ENCODE data around the gene RASSF8. TPM values are rescaled to one million over a fixed set of nuclear protein-coding genes. Genes with fewer than 3 reads are reported as not detected.
A peak's percentile ranks its signal among the peaks of the same experiment; 100 is the strongest.

RASSF8 gene
- total and polyA plus RNA-seq, 9 of the 15 experiments (the other 6 are each of a cell fraction or from before 2014, with no cell fraction given): 0.01 to 0.36 (median 0.12) TPM; not detected in 1

- DNase-seq (ENCODE audit: extremely low read depth in 1 of 4, low spot score in 3 of 4): no peak
- BruUV-seq (replicated peaks): no TSS peak
- no peak for TF ChIP-seq PYGO2 (tag; IDR thresholded peaks at IDR 0.05)
- 0 out of 2 replicates have a peak, but pooled peaks have one; percentile 29 for TF ChIP-seq EZH2 (IDR thresholded peaks at IDR 0.05; ENCODE audit: borderline replicate concordance, low read depth, low read length)
- TF ChIP-seq CBX2 (IDR thresholded peaks at IDR 0.05; ENCODE audit: insufficient read depth, low read length, poor library complexity, severe bottlenecking): peak; percentile 47
- 19% methylated on average over 15 of the region's 15 CpGs for WGBS (ENCODE audit: insufficient coverage, low coverage, missing lambda C conversion rate)
- Histone ChIP-seq H4K20me1 (replicated peaks; ENCODE audit: control insufficient read depth, insufficient read depth, low read length) (no peaks in the 10 kb centered on the region; the same call in 1 of the 2 replicates), H3K4me3 (no peak overlapping the region), H3K9me3 (replicated peaks; ENCODE audit: control insufficient read depth, insufficient read depth, low read depth, low read length) (no peaks in the 10 kb centered on the region), H3K4me2 (ENCODE audit: insufficient read depth, low read length) (no peak overlapping the region), H3K4me1 (replicated peaks in 1 of 2; ENCODE audit: control insufficient read depth in 2 of 2, insufficient read depth in 2 of 2, low read length in 2 of 2) (peaks cover 6 to 23% of the 10 kb centered on the region in 2 experiments), H3K36me3 (ENCODE audit: control insufficient read depth, insufficient read depth, low read length) (no peaks in the 10 kb centered on the region), H3K27ac (ENCODE audit: extremely low read depth, low read depth, low read length) (no peak overlapping the region), H3K9ac (ENCODE audit: insufficient read depth in 1 of 2, low read depth in 2 of 2, low read length in 2 of 2) (no peak overlapping the region), H2AFZ (ENCODE audit: low read depth, low read length) (no peak overlapping the region), H3K9me1 (ENCODE audit: control insufficient read depth, insufficient read depth, low read length) (no peaks in the 10 kb centered on the region), H3K79me2 (ENCODE audit: control insufficient read depth, insufficient read depth, low read length) (no peaks in the 10 kb centered on the region), H3K27me3 (ENCODE audit: control insufficient read depth in 2 of 2, insufficient read depth in 2 of 2, low read length in 2 of 2) (peaks cover 41 to 45% of the 10 kb centered on the region in 2 experiments)
- no peak for ATAC-seq
- no peak for FAIRE-seq
- in situ Hi-C loops (cut with MboI) (no loop called here), intact Hi-C loops (cut with micrococcal nuclease) (no loop called here)
- POLR2A ChIA-PET: no interaction called here
- CTCF ChIA-PET (ENCODE audit: low intra/inter-chr PET ratio): no interaction called here
Observed at GRCh38 chr12:26121323-26122060, 163.0 kb downstream of the RASSF8 start.
